ENCODE data around the gene MAFG. TPM values are rescaled to one million over a fixed set of nuclear protein-coding genes. Genes with fewer than 3 reads are reported as not detected.

MAFG gene
- total RNA-seq, 1 experiment from 2014 or later, result 29.1 TPM

- H3K4me3 ChIP-seq (ENCODE audit: low read depth, low read length), result no peak overlapping the region
- intact Hi-C loops (cut with micrococcal nuclease; ENCODE audit: unreplicated experiment), result loop anchor here (1.0 kb wide), 1 partner anchor 59 kb away; no protein-coding TSS in a partner anchor
- no peaks in the 10 kb centered on the region for H3K36me3 ChIP-seq (ENCODE audit: control insufficient read depth, insufficient read depth, low read length)
- H3K27me3 Mint-ChIP-seq (ENCODE audit: insufficient read depth, unreplicated experiment), result no peaks in the 10 kb centered on the region
- H3K36me3 Mint-ChIP-seq (ENCODE audit: insufficient read depth, unreplicated experiment), result peaks cover 6% of the 10 kb centered on the region
- no peak overlapping the region for H3K27ac Mint-ChIP-seq (ENCODE audit: unreplicated experiment)
- ChIA-PET CTCF (no interaction called here), POLR2A (interaction anchor here (2.6 kb wide), 1 partner anchor 76 kb away, joined by 7 read pairs; the partner anchor contains the start of gene DCXR)
- DNase-seq, result no peak
- no TSS peak for BruUV-seq (replicated peaks)
- no peak for TF ChIP-seq CTCF (IDR thresholded peaks at IDR 0.05; ENCODE audit: insufficient read depth in 1 of 2, low read depth in 1 of 2, low read length in 1 of 2, severe bottlenecking in 1 of 2, unreplicated experiment in 1 of 2)
- no peaks in the 10 kb centered on the region for H3K9me3 ChIP-seq
- H3K4me3 Mint-ChIP-seq (ENCODE audit: unreplicated experiment), result peak overlapping the region; percentile 31
- H3K27me3 ChIP-seq (replicated peaks; ENCODE audit: control insufficient read depth, insufficient read depth, low read length), result 0 out of 2 replicates have a peak, but pooled peaks cover 1% of the 10 kb centered on the region
- no peaks in the 10 kb centered on the region for H3K4me1 Mint-ChIP-seq (ENCODE audit: low read depth, unreplicated experiment)
- H3K9me3 Mint-ChIP-seq (ENCODE audit: unreplicated experiment), result no peaks in the 10 kb centered on the region
- peaks cover 27% of the 10 kb centered on the region for H3K4me1 ChIP-seq
These were observed 34.3 kb upstream of the MAFG start for GRCh38 chr17:81961521-81962498.

- intact Hi-C loops (cut with micrococcal nuclease; ENCODE audit: unreplicated experiment), result loop anchor here (1.0 kb wide), 1 partner anchor 60 kb away; no protein-coding TSS in a partner anchor
- H3K4me1 ChIP-seq, result peaks cover 25% of the 10 kb centered on the region
- POLR2A ChIA-PET, result interaction anchor here (2.6 kb wide), 1 partner anchor 76 kb away, joined by 7 read pairs; the partner anchor contains the start of gene DCXR
- peaks cover 6% of the 10 kb centered on the region for H3K36me3 Mint-ChIP-seq (ENCODE audit: insufficient read depth, unreplicated experiment)
- BruUV-seq (replicated peaks), result no TSS peak
- CTCF ChIA-PET, result interaction anchor here (0.6 to 2.3 kb wide), 7 partner anchors 25 to 153 kb away, joined by 3 to 92 read pairs (median 3); partner anchors contain the start of genes CENPX, DCXR, LRRC45 and MAFG
- no peaks in the 10 kb centered on the region for H3K9me3 Mint-ChIP-seq (ENCODE audit: unreplicated experiment)
- H3K4me1 Mint-ChIP-seq (ENCODE audit: low read depth, unreplicated experiment), result no peaks in the 10 kb centered on the region
- no peak within 1 kb of the TSS for H3K27ac Mint-ChIP-seq (ENCODE audit: unreplicated experiment)
- peak in 1 of 2 experiments; percentile 24 for TF ChIP-seq CTCF (IDR thresholded peaks at IDR 0.05; ENCODE audit: insufficient read depth in 1 of 2, low read depth in 1 of 2, low read length in 1 of 2, severe bottlenecking in 1 of 2, unreplicated experiment in 1 of 2)
- peak within 1 kb of the TSS; percentile 65 for H3K4me3 ChIP-seq (ENCODE audit: low read depth, low read length)
- peak in 1 of 2 experiments; percentile 72 for DNase-seq
- no peaks in the 10 kb centered on the region for H3K27me3 Mint-ChIP-seq (ENCODE audit: insufficient read depth, unreplicated experiment)
- H3K9me3 ChIP-seq, result no peaks in the 10 kb centered on the region
- H3K27me3 ChIP-seq (replicated peaks; ENCODE audit: control insufficient read depth, insufficient read depth, low read length), result 0 out of 2 replicates have a peak, but pooled peaks cover 1% of the 10 kb centered on the region
- no peaks in the 10 kb centered on the region for H3K36me3 ChIP-seq (ENCODE audit: control insufficient read depth, insufficient read depth, low read length)
- peak within 1 kb of the TSS; percentile 70 for H3K4me3 Mint-ChIP-seq (ENCODE audit: unreplicated experiment)
These were observed 33.6 kb upstream of the MAFG start, which contains the start of gene NOTUM for GRCh38 chr17:81961087-81961511. TSS of gene NOTUM (minus strand) at chr17:81961187. CDS start at chr17:81960909, 278 bp downstream.
